Measurements from ENCODE around the gene KRCC1.

KRCC1 gene

DNA sequence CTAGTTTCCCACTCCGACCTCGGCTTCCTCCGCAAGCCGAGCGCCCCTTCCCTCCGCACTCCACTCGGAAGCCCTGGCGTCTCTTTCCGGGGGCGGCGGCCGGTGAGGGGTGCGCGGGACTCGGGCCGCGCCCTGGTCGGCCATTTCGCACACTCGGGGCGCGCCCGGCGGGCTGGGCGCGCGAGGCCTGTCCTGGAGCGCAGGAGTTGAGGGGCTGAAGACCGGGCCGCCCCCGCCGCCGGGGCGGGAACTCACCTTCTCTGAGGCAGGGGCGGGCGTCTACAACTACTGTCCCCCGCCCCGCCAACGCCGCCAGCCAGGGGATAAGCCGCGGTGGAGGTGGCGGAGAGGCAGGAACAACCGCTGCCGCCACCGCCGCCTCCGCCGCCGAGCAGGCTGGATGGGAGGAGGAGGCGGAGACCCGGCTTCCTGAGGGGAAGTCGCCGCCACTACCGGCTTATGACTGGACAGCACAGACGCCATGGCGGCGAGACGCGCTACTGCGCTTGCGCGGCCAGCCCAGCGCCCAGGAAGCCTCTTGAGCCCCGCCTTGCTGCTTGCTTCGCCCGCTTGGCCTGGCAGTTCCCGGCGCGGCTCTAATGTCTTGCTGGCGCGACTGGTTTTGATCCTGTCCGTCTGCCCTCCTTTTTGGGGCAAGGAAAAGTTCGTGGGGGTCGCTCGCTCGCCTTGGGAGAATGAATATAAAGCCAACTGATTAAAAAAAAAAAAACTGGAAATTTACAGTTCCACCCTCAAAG lies at the start of gene KRCC1:
KRCC1 (minus strand) TSS at position 413 of the 758 bp plus-strand sequence. CDS start 27,220 bp downstream, outside the sequence.
- peak; percentile 97 for DNase-seq

DNA sequence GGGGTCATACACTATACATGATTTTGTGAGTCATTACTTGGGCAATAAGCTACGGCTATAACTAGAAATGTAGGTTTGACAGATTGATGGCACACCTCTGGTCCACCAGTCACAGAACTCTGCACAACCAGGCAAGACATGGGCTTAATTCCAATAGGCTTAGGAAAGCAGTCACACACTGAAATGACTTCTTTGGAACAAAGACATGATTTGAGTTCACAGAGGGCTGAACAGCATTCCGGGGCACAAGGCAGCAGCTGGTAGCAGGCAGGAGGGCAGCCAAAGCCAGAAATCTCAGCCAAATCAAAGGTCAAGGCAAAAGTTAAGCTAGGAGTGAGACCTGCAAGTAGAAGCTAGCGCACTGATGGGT lies 44.9 kb upstream of the KRCC1 start:
- no peak for DNase-seq

- no peak for DNase-seq
Observed at GRCh38 chr2:88099798-88100488, 44.4 kb upstream of the KRCC1 start.

GRCh38 chr2:88098558-88098900 lies 42.9 kb upstream of the KRCC1 start:
- DNase-seq: no peak

DNA sequence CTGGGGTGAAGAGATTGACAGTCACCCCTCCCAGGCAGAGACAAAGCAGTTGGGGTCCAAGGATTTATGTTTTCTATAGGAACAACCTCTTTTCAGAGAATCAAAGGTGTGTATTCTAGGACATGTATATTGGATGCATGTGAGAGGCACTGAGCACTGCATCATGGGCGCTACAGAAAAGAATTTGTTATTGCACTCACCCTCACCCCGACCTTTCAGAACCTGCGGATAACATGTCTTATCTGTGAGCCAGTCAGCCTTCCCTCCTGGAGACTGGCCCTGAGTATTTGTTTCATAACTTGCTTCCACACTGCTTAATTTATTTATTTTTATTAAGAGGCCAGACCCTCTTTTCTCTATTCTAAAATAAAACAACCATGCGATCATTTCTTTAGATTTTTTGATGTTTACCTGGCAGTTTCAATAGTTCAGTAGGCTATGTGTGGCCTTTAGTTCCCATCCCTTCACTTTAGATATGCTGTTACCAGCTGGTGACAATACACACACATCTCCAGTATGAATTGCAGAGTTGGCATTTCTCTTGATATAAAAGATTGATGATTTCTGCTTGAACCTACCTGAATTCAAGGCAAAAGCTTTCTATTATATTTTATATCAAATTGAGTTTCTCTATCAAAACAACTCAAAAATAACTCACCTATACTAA lies 42.4 kb upstream of the KRCC1 start:
- DNase-seq: no peak

DNA sequence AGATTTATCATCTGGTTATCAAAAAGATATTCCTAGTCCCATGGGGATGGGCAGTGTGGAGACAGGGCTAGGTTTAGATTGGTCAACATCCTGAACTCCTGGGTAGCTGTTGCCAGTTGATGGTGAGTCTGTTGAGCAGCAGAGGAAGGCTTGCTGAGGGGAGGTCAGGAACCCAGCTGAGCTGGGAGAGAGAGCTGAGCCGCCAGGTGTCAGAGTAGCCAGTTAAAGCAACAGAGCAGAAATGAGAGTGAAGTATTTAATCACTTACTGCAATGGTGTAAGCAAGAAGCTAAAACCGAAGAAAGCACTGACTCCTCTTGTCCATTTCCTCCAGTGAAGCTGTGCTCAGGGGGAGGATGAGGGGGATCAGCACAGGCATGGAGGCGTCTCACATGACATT lies 41.6 kb upstream of the KRCC1 start:
- no peak for DNase-seq

DNA sequence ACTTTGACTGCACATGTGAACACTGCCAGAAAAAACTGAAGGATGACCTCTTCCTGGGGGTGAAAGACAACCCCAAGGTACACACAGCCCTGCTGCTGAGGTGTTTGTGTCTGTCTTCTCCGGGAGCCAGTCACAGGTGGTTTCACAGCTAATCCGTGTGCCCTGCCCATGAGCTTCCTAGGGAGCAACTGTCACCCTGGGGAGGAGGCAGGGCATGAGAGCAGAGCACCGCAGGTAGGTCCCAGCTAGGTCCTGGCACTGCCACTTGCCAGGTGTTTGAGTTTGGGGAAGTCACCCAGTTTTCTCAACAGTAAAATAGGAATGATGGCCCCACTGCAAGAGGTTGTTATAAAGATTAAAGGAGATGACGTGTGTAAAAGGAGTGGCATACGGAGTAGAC lies 41.1 kb upstream of the KRCC1 start:
- DNase-seq: no peak

GRCh38 chr2:88095022-88095421 lies 39.4 kb upstream of the KRCC1 start:
- no peak for DNase-seq

DNA sequence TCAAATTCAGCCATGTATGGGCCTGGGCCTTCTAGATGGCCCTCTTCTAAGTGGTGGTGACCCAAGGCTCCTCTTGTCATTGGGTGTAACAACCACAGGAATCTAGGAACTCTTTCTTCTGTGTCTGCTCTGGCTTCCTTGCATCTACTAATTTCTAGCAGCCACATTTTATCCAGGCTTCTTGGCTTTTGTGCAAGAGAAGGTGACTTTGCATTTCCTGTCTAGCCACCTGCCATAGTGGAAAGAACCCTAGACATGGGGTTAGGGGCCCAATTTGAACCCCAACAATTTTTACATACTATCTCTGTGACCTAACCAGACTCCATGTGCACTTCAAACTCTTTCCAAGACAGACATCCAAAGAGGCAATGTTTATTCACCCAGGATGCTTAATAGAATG lies 37.2 kb upstream of the KRCC1 start:
- no peak for DNase-seq

GRCh38 chr2:88091943-88092342 lies 36.4 kb upstream of the KRCC1 start:
- no peak for DNase-seq

GRCh38 chr2:88090446-88091283 lies 35.1 kb upstream of the KRCC1 start:
- no peak for DNase-seq

DNA sequence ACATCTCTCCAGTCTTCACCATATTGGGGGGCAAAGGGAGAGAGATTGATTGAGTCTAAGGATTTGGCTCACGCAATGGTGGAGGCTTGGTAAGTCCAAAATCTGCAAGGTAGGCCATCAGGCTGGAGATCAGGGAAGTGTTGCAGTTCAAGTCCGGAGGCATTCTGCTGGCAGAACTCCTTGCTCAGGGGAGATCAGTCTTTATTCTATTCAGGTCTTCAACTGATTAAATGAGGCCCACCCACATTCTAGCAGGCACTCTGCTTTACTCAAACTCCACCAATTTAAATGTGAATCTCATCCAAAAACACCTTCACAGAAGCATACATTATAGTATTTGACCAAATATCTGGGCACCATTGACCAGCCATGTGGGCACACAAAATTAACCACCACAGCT lies 33.4 kb upstream of the KRCC1 start:
- no peak for DNase-seq

DNA sequence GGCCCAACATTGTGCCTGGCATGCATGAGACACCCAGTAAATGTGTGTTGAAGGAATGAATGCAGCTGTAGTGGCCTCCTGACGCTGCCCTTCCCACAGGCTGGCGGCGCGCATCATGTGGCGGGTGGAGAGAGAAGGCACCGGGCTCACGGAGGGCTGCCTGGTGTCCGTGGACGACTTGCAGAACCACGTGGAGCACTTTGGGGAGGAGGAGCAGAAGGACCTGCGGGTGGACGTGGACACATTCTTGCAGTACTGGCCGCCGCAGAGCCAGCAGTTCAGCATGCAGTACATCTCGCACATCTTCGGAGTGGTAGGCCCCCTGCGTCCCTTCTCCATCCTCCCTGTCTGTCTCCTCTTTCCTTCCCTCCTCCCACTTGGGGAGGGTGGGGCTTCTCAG lies 32.2 kb upstream of the KRCC1 start:
- no peak for DNase-seq

DNA sequence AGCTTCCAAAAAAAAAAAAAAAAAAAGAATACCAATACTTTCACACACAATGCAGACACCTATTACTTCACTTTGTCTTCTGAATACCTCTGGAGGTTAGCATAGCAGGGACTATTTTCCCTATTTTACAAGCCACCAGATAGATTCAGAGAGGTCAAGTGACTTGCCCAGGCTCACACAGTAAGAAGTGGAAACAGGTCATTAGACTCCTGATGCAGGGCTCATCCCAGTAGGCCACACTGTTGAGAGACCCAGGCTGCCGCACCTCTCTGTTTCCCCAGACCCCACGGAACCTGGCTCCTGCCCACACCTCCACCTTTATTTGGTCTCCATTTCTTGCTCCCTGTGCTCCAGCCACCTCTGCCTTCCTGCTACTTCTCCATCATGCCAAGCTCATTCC lies 31.5 kb upstream of the KRCC1 start:
- no peak for DNase-seq

DNA sequence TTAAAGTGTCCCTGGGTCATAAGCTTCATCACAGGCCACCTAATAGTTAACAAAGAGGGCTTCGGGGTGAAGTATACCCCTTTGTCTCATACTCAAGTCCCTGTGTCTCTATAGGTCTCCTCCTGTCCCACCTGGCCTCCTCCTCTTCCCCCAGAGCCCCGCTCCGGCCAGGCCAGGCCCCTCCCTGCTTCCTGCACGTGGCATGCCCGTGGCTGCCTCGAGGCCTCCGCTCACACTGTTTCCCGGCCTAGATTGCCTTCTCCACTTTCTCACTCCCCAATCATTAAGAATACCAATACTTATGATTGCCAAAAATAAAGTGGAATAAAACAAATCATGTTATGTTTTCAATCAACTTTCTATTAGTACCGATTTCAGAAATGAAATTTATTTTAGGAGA lies 30.8 kb upstream of the KRCC1 start:
- DNase-seq: no peak

DNA sequence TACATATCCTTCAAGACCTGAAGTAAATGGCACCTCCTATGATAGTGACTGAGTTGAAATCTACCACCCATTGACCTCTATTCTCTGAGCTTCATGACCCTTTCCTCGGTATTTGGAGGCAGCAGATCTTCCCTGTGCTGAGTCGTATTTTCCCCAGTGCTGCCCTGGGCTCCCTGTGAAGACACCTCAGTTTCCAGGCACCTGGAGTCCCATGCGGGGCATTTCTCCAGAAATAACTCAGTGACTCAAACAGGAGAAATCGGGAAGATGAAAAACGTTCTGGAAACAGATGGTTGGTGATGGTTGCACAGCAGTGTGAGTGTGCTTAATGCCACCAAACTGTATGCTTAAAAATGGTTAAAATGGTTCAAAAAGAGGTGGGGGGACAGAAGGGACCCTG lies 30.0 kb upstream of the KRCC1 start:
- DNase-seq: no peak

DNA sequence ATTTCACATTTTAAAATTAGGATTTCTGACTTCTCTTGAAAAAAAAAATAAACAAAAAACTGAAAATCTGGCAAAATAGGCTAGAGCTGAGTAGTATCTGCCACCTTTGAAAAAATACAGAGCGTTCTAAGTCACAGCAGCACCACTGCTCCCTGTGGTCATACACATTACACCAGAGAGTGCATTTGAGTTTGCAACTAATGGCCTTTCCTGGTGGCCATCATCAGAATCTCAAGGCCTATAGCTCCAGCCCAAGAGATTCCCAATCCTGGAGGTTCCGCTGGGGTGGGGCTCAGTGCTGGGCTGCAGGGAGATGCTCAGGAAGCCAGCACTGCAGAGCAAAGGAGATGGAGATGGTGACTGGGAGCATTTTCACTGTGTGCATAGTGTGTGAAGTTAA lies 29.5 kb upstream of the KRCC1 start:
- DNase-seq: no peak

- DNase-seq: no peak
Observed at GRCh38 chr2:88082781-88083180, 27.2 kb upstream of the KRCC1 start.

DNA sequence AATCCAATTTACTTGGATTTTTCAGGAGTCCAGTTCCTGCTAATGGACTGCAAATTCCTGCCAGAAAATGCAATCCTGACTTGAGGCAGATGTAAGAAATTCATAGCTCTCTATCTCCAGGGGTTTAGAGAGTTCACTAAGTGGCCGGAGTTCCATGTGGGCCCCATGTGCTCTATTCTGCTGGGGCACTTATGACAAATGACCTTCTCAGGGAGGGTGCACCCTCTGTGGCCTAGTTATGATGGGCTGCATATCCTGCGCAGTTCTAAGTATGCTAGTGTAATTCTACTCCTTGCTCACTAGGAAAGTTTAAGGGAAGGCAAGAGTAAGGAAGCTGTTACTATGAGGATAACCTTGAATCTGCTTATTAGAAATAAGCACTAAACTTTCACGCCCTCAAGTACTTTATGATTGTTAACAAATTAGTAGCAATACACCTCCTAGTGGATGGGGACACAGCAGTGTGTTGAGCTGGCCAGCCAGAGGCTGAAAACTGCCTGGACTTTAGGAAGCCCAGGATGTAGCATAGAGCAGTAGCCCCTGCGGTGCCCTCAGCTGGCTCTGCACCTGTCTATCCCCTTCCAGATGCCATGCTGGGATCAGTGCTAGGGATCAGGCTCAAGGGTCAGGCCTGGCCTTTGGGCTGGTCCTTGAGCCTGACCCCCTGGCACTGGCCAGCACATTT lies 26.5 kb upstream of the KRCC1 start:
- DNase-seq: no peak

DNA sequence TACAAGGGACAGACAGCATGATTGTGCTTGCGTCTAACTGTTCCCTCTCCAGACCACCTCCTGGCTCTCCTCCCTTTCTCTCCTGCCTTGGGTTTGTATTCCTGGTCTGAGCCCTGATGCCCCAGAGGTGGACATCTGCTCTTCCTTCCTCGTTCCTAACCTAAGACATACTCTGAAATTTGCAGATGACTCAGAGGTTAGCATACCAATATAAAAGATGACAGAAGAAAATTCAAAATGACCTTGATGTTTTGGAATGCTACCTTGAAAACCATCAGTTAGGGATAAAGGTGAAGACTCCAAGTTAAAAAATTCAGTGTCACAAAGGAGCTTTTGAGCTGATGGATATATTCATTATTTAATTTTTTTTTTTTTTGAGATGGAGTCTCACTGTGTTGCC lies 25.0 kb upstream of the KRCC1 start:
- no peak for DNase-seq

DNA sequence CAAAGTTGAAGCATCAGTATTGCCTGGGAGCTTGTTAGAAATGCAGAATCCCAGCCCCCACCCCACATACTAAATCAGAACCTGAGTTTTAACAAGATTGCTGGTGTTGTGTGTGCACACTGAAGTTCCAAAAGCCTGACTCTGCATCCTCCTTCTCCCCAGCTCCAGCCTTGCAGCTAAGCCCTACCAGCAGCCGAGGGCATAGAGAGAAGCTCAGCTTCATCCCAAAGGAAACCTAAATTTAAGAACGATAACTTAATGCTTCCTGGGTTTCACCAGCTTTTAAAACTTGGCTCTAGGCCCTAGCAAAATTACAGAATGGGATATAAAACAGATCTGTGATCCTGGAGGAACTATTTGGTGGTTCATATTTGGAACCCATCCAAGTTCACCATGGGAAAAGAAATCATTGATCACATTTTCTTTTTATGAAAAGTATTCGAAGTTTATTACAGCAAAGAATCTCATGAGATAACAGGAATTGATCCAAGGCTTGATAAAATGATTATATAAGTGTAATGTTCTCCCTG lies 23.1 kb upstream of the KRCC1 start:
- no peak for DNase-seq

DNA sequence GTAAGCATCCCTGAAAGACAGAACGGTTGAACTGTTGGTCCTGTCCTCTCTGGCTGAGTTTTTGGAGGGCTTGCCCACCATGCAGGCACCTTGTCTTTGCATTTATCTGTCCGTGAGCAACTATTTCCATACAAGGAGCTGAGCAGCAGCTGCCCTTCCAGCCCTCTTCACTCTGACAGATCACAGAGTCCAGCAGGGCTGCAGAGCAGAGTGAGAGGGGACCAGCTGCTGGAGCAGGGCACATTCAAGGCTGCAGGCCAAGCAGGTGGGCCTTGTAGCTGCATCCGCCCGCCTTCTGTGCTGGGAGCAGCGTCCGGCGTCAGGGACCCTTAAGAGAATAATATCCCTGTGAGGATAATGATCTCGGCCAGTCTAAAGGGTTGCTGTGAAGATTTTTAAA lies 21.5 kb upstream of the KRCC1 start:
- peak; percentile 69 for DNase-seq
